ENCODE measurements around the gene SBK2.
A peak's percentile ranks its signal among the peaks of the same experiment; 100 is the strongest.

Gene SBK2

DNA sequence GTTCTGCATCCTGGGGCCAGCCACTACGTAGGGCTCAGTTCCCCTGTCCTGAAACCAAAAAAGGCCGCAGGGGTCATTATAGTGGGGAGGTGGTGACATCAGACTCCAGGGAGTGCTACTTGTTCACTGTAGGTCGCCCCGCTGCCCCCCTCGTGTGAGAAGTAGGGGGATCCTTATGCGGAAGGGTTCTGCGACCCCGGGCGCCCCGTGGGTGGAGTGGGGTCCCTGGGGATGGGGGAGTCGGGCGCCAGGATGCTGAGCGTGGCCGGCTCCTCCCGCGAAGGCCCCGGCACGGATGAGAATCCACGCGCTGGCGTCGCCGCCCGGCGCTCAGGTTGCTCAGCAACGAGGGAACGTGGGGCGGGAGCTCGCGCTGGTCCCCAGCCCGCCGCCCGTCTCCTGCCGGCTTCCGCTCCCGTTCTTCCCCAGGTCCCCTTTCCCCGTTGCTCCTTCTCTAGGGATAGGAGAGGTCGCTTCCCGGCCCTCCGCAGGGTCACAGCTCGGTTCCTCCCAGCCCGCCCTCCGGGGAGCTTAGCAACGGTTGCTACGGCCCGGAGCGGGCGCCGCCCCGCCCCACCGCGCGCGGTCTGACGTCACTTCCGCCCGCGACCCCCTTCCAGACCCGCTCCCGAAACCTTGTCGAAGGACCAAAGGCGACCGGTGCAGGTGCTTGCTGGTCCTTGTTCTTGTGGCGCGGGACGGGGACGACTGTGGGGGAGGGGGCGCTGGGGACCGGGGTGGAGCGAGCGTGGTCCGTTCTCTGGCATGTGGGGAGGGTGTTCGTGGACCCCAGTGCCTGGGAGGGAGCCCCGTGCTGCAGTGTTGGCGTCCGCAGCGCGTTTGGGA is 52.1 kb downstream of the SBK2 start, which contains the start of gene NAT14:
Gene NAT14 (plus strand): TSS at position 596 of the 846 bp plus-strand sequence. CDS start 521 bp downstream, outside the sequence.
- DNase-seq, result peak; percentile 95

DNA sequence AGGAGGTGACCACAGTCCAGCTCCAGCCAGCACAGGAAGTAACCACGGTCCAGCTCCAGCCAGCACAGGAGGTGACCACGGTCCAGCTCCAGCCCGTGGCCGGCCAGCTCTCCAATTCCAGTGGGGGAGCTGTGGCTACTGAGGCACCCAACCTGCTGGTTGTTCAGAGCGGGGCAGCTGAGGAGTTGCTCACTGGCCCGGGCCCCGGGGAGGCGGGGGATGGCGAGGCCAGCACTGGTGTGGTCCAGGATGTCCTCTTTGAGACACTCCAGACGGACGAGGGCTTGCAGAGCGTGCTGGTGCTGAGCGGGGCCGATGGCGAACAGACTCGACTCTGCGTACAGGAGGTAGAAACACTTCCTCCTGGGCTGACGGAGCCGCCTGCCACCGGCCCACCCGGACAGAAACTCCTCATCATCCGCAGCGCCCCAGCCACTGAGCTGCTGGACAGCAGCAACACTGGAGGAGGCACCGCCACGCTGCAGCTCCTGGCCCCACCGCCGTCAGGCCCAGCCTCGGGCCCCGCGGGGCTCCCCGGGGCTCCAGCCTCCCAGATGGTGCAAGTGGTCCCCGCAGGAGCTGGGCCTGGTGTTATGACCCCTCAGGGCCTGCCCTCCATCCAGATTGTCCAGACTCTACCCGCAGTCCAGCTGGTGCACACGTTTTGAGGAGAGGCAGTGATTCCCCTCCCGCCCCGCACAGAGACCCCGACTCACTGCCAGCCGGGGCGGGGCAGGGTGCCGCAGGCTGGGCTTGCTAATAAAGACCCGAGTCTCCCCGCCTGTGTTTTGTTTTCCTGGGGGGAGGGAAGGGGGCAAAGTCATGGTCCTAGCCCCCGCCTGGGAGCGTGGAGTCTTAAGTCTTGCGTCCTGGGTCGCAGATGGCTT is 53.0 kb downstream of the SBK2 start:
- DNase-seq, result no peak

DNA sequence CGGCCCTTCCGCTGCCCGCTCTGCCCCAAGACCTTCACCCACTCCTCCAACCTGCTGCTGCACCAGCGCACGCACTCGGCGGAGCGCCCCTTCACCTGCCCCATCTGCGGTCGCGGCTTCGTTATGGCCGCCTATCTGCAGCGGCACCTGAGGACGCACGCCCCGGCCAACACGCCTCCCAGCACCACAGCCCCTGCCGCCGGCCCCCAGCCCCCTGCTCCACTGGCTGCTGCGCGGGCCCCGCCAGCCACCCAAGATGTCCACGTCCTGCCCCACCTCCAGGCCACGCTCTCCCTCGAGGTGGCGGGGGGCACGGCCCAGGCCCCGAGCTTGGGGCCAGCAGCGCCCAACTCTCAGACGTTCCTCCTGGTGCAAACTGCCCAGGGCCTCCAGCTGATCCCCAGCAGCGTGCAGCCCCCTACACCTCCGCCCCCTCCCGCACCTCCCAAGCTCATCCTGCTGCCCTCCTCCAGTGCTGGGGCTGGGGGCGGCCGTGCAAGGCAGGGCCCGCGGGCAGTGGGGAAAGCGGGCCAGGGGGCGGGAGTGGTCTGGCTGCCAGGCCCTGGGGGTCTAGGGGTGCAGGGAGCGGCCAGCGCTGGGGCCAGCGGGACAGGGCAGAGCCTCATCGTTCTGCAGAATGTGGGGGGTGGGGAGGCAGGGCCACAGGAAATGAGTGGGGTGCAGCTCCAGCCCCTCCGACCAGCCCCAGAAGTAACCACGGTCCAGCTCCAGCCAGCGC is 53.8 kb downstream of the SBK2 start:
- DNase-seq, result no peak

DNA sequence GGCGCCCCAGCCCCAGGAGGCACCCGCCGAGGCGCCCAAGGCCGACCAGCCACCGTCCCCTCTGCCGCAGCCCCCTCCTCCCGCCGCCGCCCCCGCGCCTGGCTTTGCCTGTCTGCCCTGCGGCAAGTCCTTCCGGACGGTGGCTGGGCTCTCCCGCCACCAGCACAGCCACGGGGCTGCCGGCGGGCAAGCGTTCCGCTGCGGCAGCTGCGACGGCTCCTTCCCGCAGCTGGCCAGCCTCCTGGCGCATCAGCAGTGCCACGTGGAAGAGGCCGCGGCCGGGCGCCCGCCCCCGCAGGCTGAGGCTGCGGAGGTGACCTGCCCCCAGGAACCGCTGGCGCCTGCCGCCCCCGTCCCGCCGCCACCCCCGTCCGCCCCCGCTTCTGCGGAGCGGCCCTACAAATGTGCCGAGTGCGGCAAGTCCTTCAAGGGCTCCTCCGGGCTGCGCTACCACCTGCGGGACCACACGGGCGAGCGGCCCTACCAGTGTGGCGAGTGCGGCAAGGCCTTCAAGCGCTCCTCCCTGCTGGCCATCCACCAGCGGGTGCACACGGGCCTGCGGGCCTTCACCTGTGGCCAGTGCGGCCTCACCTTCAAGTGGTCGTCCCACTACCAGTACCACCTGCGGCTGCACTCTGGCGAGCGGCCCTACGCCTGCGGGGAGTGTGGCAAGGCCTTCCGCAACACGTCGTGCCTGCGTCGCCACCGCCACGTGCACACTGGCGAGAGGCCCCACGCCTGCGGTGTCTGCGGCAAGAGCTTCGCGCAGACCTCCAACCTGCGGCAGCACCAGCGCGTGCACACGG is 54.6 kb downstream of the SBK2 start:
- no peak for DNase-seq

DNA sequence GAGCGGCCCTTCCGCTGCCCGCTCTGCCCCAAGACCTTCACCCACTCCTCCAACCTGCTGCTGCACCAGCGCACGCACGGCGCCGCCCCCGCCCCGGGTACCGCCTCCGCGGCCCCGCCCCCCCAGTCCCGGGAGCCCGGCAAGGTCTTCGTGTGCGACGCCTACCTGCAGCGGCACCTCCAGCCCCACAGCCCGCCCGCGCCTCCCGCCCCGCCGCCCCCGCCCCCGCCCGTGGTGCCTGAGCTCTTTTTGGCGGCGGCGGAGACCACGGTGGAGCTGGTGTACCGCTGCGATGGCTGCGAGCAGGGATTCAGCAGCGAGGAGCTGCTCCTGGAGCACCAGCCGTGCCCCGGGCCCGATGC is 55.2 kb downstream of the SBK2 start:
- no peak for DNase-seq

DNA sequence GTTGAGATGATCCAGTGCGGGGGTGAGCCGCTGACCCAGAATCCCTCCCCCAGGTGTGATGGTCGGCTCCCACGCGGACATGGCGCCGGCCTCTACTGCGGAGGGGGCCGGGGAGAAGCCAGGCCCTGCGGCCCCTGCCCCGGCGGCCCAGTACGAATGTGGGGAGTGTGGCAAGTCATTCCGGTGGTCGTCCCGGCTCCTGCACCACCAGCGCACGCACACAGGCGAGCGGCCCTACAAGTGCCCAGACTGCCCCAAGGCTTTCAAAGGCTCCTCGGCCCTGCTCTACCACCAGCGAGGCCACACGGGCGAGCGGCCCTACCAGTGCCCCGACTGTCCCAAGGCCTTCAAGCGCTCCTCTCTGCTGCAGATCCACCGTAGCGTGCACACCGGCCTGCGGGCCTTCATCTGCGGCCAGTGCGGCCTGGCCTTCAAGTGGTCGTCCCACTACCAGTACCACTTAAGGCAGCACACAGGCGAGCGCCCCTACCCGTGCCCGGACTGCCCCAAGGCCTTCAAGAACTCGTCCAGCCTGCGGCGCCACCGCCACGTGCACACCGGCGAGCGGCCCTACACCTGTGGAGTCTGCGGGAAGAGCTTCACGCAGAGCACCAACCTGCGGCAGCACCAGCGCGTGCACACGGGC is 55.7 kb downstream of the SBK2 start:
- DNase-seq, result no peak

DNA sequence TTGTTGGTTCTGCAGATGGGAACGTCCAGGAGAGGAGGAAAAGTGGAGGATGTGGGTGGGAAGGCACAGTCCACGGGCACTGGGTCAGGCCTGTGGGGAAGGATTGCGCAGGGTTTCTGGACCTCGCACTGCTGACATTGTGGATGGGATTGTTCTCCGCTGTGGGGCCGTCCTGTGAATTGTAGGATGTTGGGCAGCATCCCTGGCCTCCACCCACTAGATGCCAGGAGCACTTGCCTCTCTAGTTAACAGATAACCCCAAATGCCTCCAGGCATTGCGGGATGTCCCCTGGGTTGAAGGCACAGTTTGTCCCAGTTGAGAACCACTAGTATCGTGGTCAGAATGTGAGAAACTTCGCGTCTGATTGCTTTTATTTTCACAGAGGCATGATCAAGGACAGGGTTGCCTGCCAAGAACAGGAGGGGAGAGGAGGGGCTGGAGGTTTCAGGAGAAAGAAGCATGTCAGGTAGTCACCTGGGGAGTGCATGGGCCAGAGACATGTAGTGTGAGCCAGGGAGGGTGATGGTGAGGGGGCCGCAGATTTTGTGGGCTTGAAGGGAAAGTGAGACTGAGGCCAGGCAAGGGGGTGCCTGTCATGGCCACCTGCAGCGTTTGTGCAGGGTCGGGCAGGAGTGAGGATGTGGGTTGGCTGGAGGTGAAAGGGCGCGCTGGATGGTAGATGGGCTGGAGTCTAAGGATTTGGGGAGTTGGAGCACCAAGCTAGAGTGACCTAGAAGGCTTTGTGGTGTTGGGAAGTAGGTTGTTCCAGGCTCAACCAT is 57.3 kb downstream of the SBK2 start:
- no peak for DNase-seq

DNA sequence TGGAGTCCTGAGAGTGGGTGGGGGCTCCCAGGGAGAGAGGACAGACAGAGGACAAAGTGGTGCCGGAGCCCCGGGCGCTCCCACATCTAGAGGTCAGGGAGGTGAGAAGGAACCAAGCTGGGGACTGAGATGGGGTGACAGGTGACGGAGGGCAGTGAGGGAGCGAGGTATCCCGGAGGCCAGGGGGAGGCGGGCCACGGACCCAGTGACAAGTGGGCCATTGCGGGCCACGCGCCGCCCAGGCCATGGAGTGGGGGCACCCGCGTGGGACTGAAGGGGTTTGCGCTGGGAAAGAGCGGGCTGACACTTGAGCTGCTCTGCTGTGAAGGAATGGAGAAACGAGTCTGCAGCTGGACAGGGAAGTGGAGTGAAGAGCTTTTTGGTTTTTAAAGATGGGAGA is 57.9 kb downstream of the SBK2 start:
- no peak for DNase-seq

Data from 8988T (cell line).